Stomach (tissue), 4 donors: ENCODE data around the gene RBX1.

Source experiments
- CTCF ChIP-seq, 7 experiments: fragments of 450-650 bp in 4 of 7; fragments of 200-600 bp in 3 of 7; sonication (generic) in 3 of 7; IDR thresholded peaks; one replicate each; pipeline ENCODE4 v1.5.1; 2016 to 2019; ENCODE audit warnings: antibody characterized with exemption in 7 of 7, control low read depth in 2 of 7, mild to moderate bottlenecking in 1 of 7
- POLR2A ChIP-seq, 4 donors: fragments of 450-650 bp; IDR thresholded peaks; one replicate each; pipeline ENCODE4 v1.6.1; 2016; ENCODE audit warnings: antibody characterized with exemption in 4 of 4, control low read depth in 2 of 4, mild to moderate bottlenecking in 1 of 4, moderate library complexity in 1 of 4
- POLR2AphosphoS5 ChIP-seq, 3 donors: sonication (generic); formaldehyde crosslinking; IDR thresholded peaks; one replicate each; pipeline ENCODE4 v1.6.1; 2016; ENCODE audit warnings: antibody characterized with exemption in 3 of 3

- TF ChIP-seq POLR2A (IDR thresholded peaks at IDR 0.05) (no peak), POLR2AphosphoS5 (IDR thresholded peaks at IDR 0.05) (no peak), CTCF (IDR thresholded peaks at IDR 0.05) (no peak)
Observed at GRCh38 chr22:40908895-40909294, 42.3 kb upstream of the RBX1 start.
